ENCODE data around the gene MYD88. TPM values are rescaled to one million over a fixed set of nuclear protein-coding genes. Genes with fewer than 3 reads are reported as not detected.

The MYD88 gene
- total and polyA plus RNA-seq, 9 of the 15 experiments (the other 6 are each of a cell fraction or from before 2014, with no cell fraction given): 3.2 to 47.3 (median 27.6) TPM

DNA sequence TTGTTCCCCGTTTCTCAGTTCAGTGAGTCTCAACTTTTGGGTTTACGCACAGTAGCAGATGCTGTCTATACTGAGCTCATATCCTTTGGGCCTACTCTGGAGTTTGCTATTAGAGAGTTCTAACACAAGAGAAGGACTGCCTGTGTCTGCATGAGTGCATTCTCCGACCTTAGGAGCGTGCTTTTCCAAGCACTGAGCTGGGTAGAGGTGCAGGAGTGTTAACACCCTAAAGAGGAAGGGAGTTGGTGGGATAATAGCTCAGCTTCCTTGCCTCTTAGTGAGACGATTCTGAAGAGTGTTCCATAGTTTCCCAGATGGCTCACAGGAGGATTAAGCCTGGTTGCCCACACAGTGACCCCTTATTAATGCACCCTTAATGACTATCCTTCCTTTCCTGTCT lies 20.0 kb downstream of the MYD88 start:
- no peaks in the 10 kb centered on the region for H3K36me3 ChIP-seq (ENCODE audit: control insufficient read depth, insufficient read depth, low read length)
- peak overlapping the region; percentile 56 for H2AFZ ChIP-seq (ENCODE audit: low read depth, low read length)
- no peak for TF ChIP-seq ETV1 (tag; conservative IDR thresholded peaks at IDR 0.05; ENCODE audit: low read depth)
- TF ChIP-seq, protein P1, sequence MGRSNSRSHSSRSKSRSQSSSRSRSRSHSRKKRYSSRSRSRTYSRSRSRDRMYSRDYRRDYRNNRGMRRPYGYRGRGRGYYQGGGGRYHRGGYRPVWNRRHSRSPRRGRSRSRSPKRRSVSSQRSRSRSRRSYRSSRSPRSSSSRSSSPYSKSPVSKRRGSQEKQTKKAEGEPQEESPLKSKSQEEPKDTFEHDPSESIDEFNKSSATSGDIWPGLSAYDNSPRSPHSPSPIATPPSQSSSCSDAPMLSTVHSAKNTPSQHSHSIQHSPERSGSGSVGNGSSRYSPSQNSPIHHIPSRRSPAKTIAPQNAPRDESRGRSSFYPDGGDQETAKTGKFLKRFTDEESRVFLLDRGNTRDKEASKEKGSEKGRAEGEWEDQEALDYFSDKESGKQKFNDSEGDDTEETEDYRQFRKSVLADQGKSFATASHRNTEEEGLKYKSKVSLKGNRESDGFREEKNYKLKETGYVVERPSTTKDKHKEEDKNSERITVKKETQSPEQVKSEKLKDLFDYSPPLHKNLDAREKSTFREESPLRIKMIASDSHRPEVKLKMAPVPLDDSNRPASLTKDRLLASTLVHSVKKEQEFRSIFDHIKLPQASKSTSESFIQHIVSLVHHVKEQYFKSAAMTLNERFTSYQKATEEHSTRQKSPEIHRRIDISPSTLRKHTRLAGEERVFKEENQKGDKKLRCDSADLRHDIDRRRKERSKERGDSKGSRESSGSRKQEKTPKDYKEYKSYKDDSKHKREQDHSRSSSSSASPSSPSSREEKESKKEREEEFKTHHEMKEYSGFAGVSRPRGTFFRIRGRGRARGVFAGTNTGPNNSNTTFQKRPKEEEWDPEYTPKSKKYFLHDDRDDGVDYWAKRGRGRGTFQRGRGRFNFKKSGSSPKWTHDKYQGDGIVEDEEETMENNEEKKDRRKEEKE (IDR thresholded peaks at IDR 0.05; ENCODE audit: borderline replicate concordance in 1 of 2, control insufficient read depth in 1 of 2, low read depth in 2 of 2, low read length in 1 of 2): no peak
- TF ChIP-seq RAD51 (IDR thresholded peaks at IDR 0.05; ENCODE audit: borderline replicate concordance, low read depth): no peak
- TF ChIP-seq, protein P2, sequence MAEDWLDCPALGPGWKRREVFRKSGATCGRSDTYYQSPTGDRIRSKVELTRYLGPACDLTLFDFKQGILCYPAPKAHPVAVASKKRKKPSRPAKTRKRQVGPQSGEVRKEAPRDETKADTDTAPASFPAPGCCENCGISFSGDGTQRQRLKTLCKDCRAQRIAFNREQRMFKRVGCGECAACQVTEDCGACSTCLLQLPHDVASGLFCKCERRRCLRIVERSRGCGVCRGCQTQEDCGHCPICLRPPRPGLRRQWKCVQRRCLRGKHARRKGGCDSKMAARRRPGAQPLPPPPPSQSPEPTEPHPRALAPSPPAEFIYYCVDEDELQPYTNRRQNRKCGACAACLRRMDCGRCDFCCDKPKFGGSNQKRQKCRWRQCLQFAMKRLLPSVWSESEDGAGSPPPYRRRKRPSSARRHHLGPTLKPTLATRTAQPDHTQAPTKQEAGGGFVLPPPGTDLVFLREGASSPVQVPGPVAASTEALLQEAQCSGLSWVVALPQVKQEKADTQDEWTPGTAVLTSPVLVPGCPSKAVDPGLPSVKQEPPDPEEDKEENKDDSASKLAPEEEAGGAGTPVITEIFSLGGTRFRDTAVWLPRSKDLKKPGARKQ (CRISPR knock-in tag; IDR thresholded peaks at IDR 0.05): no peak
- TF ChIP-seq HNRNPL (IDR thresholded peaks at IDR 0.05; ENCODE audit: low read depth, low read length): no peak
- TF ChIP-seq DPF2 (IDR thresholded peaks at IDR 0.05): no peak
- TF ChIP-seq CHD1 (IDR thresholded peaks at IDR 0.05; ENCODE audit: low read length): no peak
- TF ChIP-seq, protein P3, sequence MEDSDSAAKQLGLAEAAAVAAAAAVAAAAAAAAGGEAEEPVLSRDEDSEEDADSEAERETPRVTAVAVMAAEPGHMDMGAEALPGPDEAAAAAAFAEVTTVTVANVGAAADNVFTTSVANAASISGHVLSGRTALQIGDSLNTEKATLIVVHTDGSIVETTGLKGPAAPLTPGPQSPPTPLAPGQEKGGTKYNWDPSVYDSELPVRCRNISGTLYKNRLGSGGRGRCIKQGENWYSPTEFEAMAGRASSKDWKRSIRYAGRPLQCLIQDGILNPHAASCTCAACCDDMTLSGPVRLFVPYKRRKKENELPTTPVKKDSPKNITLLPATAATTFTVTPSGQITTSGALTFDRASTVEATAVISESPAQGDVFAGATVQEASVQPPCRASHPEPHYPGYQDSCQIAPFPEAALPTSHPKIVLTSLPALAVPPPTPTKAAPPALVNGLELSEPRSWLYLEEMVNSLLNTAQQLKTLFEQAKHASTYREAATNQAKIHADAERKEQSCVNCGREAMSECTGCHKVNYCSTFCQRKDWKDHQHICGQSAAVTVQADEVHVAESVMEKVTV (CRISPR knock-in tag; IDR thresholded peaks at IDR 0.05): no peak
- TF ChIP-seq NCOA6 (IDR thresholded peaks at IDR 0.05): no peak
- TF ChIP-seq EWSR1 (IDR thresholded peaks at IDR 0.05; ENCODE audit: borderline replicate concordance, low read depth, partially characterized antibody): no peak
- H3K4me2 ChIP-seq (ENCODE audit: insufficient read depth, low read length): no peak overlapping the region
- intact Hi-C loops (cut with micrococcal nuclease) (no loop called here), in situ Hi-C loops (cut with MboI) (no loop called here)
- ATAC-seq (peak; percentile 21; the same call in 2 of the 3 replicates), DNase-seq (ENCODE audit: extremely low read depth in 1 of 4, low spot score in 3 of 4) (no peak), FAIRE-seq (no peak)
- H3K4me3 ChIP-seq: no peak overlapping the region
- H4K20me1 ChIP-seq (replicated peaks; ENCODE audit: control insufficient read depth, insufficient read depth, low read length): no peaks in the 10 kb centered on the region
- no TSS peak for BruUV-seq (replicated peaks)
- 28% methylated on average over 5 of the region's 5 CpGs for WGBS (ENCODE audit: insufficient coverage, low coverage, missing lambda C conversion rate)
- no peaks in the 10 kb centered on the region for H3K79me2 ChIP-seq (ENCODE audit: control insufficient read depth, insufficient read depth, low read length)
- H3K27ac ChIP-seq (ENCODE audit: extremely low read depth, low read depth, low read length): no peak overlapping the region
- peaks cover 3 to 9% of the 10 kb centered on the region in 2 experiments; a peak in 3 of 5 replicates for H3K4me1 ChIP-seq (replicated peaks in 1 of 2; ENCODE audit: control insufficient read depth in 2 of 2, insufficient read depth in 2 of 2, low read length in 2 of 2)
- H3K9me3 ChIP-seq (replicated peaks; ENCODE audit: control insufficient read depth, insufficient read depth, low read depth, low read length): no peaks in the 10 kb centered on the region
- no peaks in the 10 kb centered on the region for H3K27me3 ChIP-seq (ENCODE audit: control insufficient read depth in 2 of 2, insufficient read depth in 2 of 2, low read length in 2 of 2)
- H3K9me1 ChIP-seq (ENCODE audit: control insufficient read depth, insufficient read depth, low read length): no peaks in the 10 kb centered on the region
- no peak overlapping the region for H3K9ac ChIP-seq (ENCODE audit: insufficient read depth in 1 of 2, low read depth in 2 of 2, low read length in 2 of 2)
- CTCF ChIA-PET (ENCODE audit: low intra/inter-chr PET ratio): no interaction called here
- POLR2A ChIA-PET: interaction anchor here (0.6 to 2.2 kb wide), 5 partner anchors 8 to 456 kb away, joined by 3 to 8 read pairs (median 3); no protein-coding TSS in a partner anchor
